Measurements from ENCODE around the gene KRT75.

KRT75 gene

DNA sequence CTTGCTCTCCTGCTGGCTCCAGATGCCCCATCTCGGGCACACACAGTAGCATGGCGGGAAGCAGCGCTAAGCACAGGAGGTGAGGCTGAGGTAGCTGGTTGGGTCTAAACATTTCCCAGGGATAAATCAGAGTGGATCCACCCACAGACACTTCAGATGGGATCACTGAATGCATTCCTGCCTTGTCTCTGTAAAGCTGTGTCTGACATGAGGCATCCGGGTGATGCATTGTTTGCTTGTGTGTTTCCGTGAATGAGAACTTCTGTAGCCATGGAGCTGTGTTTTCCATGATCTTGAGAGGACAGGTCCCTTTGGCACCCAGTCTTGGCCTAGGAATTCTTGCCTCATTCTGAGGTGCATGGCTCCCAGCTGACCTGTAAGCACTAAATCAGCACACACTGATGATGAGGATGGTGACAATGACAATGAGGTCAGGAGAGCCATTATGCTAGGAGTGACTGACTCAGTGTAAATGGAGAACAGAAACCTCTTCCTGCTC, 6.7 kb upstream of the KRT75 start:
- DNase-seq (ENCODE audit: low read depth), result peak; percentile 38
- no peak for TF ChIP-seq CTCF (conservative IDR thresholded peaks at IDR 0.05; ENCODE audit: low read depth, low read length)
- no peak overlapping the region for H3K4me3 ChIP-seq (ENCODE audit: low read depth, low read length)

DNA sequence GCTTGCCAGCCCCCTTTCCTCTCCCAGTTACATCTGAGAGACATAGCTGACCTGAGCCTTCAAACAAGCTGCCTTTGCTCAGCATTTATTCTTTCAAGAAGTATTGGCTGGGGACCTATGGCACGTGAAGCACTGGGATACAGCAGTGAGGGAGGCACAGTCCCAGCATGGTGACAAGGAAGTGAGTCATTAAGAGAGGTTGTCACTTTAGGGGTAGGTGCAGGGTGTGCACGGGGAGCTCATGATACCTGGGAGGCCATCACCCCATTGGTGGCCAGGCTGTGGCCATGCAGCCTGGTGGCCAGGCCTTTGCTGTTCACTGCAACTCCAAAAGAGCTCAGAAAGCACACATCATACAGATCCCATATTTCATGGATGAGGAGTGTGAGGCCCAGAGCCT, 5.7 kb upstream of the KRT75 start:
- no peak for TF ChIP-seq CTCF (conservative IDR thresholded peaks at IDR 0.05; ENCODE audit: low read depth, low read length)
- no peak overlapping the region for H3K4me3 ChIP-seq (ENCODE audit: low read depth, low read length)
- DNase-seq (ENCODE audit: low read depth), result no peak

- TF ChIP-seq CTCF (conservative IDR thresholded peaks at IDR 0.05; ENCODE audit: low read depth, low read length), result no peak
- no peak overlapping the region for H3K4me3 ChIP-seq (ENCODE audit: low read depth, low read length)
- DNase-seq (ENCODE audit: low read depth), result no peak
Measured at GRCh38 chr12:52439420-52439819, 5.2 kb upstream of the KRT75 start.

- TF ChIP-seq CTCF (conservative IDR thresholded peaks at IDR 0.05; ENCODE audit: low read depth, low read length), result no peak
- no peak for DNase-seq (ENCODE audit: low read depth)
- H3K4me3 ChIP-seq (ENCODE audit: low read depth, low read length), result no peak overlapping the region
Measured at GRCh38 chr12:52438305-52439301, 4.4 kb upstream of the KRT75 start.

DNA sequence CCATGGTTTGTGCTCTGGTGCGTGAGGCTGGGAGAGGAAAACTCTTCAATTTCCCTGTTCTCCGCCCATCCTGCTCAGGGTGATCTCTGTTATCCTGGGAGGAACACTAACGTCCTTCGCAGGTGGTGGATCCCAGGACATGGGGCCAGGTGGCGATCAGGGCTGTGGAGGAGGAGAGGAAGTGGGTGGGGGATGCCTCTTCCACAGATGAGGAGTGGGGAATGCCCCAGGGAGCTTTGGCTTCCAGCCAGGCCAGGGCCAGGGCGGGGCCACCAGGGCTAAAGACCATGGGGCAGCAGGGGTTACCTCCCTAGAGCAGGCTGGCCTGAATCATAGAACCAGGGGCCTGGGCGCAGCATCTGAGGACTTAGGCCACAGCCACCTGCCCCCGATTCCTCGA, 3.3 kb upstream of the KRT75 start:
- no peak overlapping the region for H3K4me3 ChIP-seq (ENCODE audit: low read depth, low read length)
- DNase-seq (ENCODE audit: low read depth), result no peak
- no peak for TF ChIP-seq CTCF (conservative IDR thresholded peaks at IDR 0.05; ENCODE audit: low read depth, low read length)

- DNase-seq (ENCODE audit: low read depth), result no peak
- TF ChIP-seq CTCF (conservative IDR thresholded peaks at IDR 0.05; ENCODE audit: low read depth, low read length), result no peak
- H3K4me3 ChIP-seq (ENCODE audit: low read depth, low read length), result no peak overlapping the region
Measured at GRCh38 chr12:52436828-52437474, 2.8 kb upstream of the KRT75 start.

Measured in choroid plexus epithelial cell (primary cell).